Uterus (tissue), 4 donors: Measurements from ENCODE around the gene TIRAP. TPM values are rescaled to one million over a fixed set of nuclear protein-coding genes. Genes with fewer than 3 reads are reported as not detected.

Source experiments
- DNase-seq, 2 donors: peaks; one replicate each; pipeline ENCODE4 v3.0.0-alpha.2; 2019 to 2020
- H3K27ac ChIP-seq, 2 donors: fragments of 200-600 bp; sonication (generic); 1 replicate in 1 of 2; 2 replicates in 1 of 2; pipeline ENCODE4 v1.5.1; 2016 to 2018
- H3K27me3 ChIP-seq, 2 donors: fragments of 200-600 bp; sonication (generic); one replicate each; pipeline ENCODE4 v1.5.1; 2018 to 2019; ENCODE audit warnings: control low read depth in 1 of 2
- H3K36me3 ChIP-seq, 2 donors: fragments of 200-600 bp; sonication (generic); one replicate each; pipeline ENCODE4 v1.5.1; 2019; ENCODE audit warnings: control low read depth in 1 of 2
- H3K4me1 ChIP-seq, 2 donors: fragments of 200-600 bp; sonication (generic); one replicate each; pipeline ENCODE4 v1.5.1; 2018 to 2019; ENCODE audit warnings: control low read depth in 1 of 2
- H3K4me3 ChIP-seq, 2 donors: fragments of 200-600 bp; sonication (generic); 1 replicate in 1 of 2; 2 replicates in 1 of 2; pipeline ENCODE4 v1.5.1; 2018 to 2019; ENCODE audit warnings: mild to moderate bottlenecking in 1 of 2
- H3K9me3 ChIP-seq, 2 donors: fragments of 200-600 bp; sonication (generic); one replicate each; pipeline ENCODE4 v1.5.1; 2019; ENCODE audit warnings: control low read depth in 1 of 2
- POLR2A ChIP-seq, 2 donors: fragments of 450-650 bp; IDR thresholded peaks; one replicate each; pipeline ENCODE4 v1.6.1; 2016; ENCODE audit warnings: antibody characterized with exemption in 2 of 2, mild to moderate bottlenecking in 1 of 2, moderate library complexity in 1 of 2
- intact Hi-C: fragments of 100-400 bp; cut with DNase I; formaldehyde crosslinking; loops from one replicate; pipeline ENCODE4 v1.15.1; 2023; ENCODE audit warnings: low total_unique reads
- total RNA-seq, 4 donors: library from RNA; depleted of rRNA in 3 of 4; stranded (reverse); fragments of >200 nt in 3 of 4; gene quantifications; one replicate each; pipeline versions ENCODE4 v1.1.0 to v1.2.4, GENCODE V29; 2014 to 2023
- TF ChIP-seq, protein P1 (sequence below), 4 experiments: fragments of 200-600 bp in 2 of 4; fragments of 450-650 bp in 2 of 4; sonication (generic) in 2 of 4; IDR thresholded peaks; one replicate each; pipeline ENCODE4 v1.5.1; 2016 to 2019; ENCODE audit warnings: antibody characterized with exemption in 4 of 4, mild to moderate bottlenecking in 2 of 4, moderate library complexity in 1 of 4
- donor health status: DM: yes; HTN: yes; CAD: no.

TIRAP gene
- total RNA-seq, 4 donors from 2014 or later, result 0.88 to 17.7 (median 5.0) TPM

DNA sequence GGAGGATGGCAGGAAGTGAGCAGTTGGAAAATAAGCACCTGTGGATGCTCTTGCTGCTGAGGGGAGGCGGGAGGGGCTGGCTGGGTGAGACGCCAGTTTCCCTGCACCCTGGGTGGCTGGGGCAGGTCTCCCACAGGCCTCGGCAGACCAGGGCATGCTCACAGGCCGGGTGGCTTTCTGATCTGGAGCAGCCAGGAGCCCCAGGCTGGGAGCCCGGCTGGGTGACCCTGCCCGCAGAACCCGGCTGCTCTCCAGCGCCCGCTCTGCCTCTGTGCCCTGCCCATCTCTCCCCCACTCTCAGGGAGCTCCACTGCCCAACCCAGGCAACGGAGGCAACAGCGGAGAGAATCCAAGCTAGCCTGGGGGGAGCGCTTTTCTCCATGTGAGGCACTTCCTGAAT, 45.6 kb downstream of the TIRAP start:
- Histone ChIP-seq H3K27me3 (no peaks in the 10 kb centered on the region), H3K9me3 (no peaks in the 10 kb centered on the region), H3K4me1 (no peaks in the 10 kb centered on the region), H3K4me3 (no peak overlapping the region), H3K36me3 (no peaks in the 10 kb centered on the region), H3K27ac (no peak overlapping the region)
- intact Hi-C loops, result no loop called here
- TF ChIP-seq POLR2A (IDR thresholded peaks at IDR 0.05), result no peak
- TF ChIP-seq, protein P1, sequence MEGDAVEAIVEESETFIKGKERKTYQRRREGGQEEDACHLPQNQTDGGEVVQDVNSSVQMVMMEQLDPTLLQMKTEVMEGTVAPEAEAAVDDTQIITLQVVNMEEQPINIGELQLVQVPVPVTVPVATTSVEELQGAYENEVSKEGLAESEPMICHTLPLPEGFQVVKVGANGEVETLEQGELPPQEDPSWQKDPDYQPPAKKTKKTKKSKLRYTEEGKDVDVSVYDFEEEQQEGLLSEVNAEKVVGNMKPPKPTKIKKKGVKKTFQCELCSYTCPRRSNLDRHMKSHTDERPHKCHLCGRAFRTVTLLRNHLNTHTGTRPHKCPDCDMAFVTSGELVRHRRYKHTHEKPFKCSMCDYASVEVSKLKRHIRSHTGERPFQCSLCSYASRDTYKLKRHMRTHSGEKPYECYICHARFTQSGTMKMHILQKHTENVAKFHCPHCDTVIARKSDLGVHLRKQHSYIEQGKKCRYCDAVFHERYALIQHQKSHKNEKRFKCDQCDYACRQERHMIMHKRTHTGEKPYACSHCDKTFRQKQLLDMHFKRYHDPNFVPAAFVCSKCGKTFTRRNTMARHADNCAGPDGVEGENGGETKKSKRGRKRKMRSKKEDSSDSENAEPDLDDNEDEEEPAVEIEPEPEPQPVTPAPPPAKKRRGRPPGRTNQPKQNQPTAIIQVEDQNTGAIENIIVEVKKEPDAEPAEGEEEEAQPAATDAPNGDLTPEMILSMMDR (IDR thresholded peaks at IDR 0.05), result no peak
- no peak for DNase-seq

DNA sequence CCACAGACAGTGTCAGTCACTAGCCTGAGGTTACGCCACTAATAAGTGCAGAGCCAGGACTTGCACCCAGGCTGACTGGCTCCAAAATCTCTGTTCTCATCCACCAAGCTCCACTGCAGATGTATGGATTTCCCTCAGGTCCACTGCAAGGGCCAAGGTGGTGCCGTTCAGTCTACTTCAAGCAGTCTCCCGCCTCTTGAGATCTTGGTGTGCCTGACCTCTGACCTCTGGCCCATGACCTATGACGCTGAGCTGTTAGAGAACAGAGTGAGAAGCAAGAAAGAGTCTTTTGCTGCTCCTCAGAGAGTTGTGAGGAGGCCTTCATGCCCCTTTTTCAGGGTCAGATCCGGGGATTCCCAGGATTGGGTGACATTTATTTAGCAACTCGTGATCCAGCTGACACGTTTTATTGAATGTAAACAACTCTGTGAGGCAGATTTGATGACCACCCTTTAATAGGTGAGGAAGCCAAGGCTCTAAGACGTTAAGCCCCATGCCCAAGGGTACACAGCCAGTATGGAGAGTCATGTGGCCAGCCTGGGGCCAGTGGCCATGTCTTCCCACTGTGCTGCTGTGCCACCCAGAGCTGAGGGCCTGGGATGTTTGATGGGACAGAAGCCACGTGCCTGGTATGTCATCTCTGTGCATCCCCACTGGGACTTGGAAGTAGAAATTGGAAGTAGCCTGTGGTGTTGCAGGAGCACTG, 46.2 kb downstream of the TIRAP start:
- no peak for DNase-seq
- no peak overlapping the region for H3K27ac ChIP-seq
- H3K27me3 ChIP-seq, result no peaks in the 10 kb centered on the region
- no peaks in the 10 kb centered on the region for H3K9me3 ChIP-seq
- TF ChIP-seq POLR2A (IDR thresholded peaks at IDR 0.05), result no peak
- TF ChIP-seq, protein P1 (IDR thresholded peaks at IDR 0.05), result no peak
- no peaks in the 10 kb centered on the region for H3K36me3 ChIP-seq
- H3K4me1 ChIP-seq, result no peaks in the 10 kb centered on the region
- no peak overlapping the region for H3K4me3 ChIP-seq
- intact Hi-C loops, result no loop called here

DNA sequence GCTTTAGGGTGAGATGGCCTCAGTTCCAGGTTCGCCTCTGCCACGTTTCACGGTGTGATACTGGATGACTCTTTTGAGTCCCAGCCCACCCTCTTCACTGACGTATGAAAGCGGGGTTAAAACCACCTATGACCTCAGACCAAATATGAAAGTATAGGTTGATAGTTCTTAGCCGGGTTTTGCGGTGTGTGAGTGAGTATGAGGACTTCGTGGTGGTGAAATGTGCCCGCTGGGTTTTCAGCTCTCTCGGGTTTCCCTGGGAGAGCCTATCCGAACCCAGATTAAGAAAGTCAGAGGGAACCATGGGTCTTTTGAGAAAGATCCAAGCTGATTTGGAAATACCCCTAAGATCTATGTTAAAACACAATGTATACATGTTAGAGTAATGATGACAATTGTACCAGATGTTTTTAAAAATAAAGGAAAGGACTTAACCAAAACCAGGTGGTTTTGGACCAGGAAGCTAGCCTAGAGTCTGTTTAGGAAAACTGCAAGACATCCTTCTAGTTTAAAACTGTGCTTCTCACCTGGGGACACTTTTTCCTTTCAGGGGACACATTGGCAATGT, 46.8 kb downstream of the TIRAP start:
- H3K27ac ChIP-seq, result no peak overlapping the region
- no peak for DNase-seq
- intact Hi-C loops, result no loop called here
- H3K9me3 ChIP-seq, result no peaks in the 10 kb centered on the region
- no peak for TF ChIP-seq POLR2A (IDR thresholded peaks at IDR 0.05)
- TF ChIP-seq, protein P1 (IDR thresholded peaks at IDR 0.05), result no peak
- H3K4me1 ChIP-seq, result no peaks in the 10 kb centered on the region
- H3K27me3 ChIP-seq, result no peaks in the 10 kb centered on the region
- no peaks in the 10 kb centered on the region for H3K36me3 ChIP-seq
- H3K4me3 ChIP-seq, result no peak overlapping the region

DNA sequence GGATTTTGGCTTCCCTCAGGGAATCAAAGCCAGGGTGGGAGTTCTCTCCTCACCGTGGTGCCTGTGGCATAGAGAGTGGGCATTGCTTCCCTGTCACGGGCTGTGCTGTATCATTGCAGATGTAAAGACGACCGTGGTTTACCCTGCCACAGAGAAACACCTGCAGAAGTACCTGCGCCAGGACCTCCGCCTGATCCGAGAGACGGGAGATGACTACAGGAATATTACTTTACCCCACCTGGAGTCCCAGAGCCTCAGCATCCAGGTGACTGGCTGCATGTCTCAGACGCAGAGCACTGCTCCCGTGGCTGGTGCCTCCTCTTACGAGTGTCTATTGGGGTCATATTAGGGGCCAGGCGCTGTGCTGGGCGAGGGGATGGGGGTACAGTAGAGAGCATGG, 48.4 kb downstream of the TIRAP start:
- Histone ChIP-seq H3K4me1 (no peaks in the 10 kb centered on the region), H3K27ac (no peak overlapping the region), H3K9me3 (no peaks in the 10 kb centered on the region), H3K4me3 (no peak overlapping the region), H3K27me3 (no peaks in the 10 kb centered on the region), H3K36me3 (no peaks in the 10 kb centered on the region)
- TF ChIP-seq, protein P1 (IDR thresholded peaks at IDR 0.05), result no peak
- no peak for TF ChIP-seq POLR2A (IDR thresholded peaks at IDR 0.05)
- intact Hi-C loops, result no loop called here
- DNase-seq, result no peak

DNA sequence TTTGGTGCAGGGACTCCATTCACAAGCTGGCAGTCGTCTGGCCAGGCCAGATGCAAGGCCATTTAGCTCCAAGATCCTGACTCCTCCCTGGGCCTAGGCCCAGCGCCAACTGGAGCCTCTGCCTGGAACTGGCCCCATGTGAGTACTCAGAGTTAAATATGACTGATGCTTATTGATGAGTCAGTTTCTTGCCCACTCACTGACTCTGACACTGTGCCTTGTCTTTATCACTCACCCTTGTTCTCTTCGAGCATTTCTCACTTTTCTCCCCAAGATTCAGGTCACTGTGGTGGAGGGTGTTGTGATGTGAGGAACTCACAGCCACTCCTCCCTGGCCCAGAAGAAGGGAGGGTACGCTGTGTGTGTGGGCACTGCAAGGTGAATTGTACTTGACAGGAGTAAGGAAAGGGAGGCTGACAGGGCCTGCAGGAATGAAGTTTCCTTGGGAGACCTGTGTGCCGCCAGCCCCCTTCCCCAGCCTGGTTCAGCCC, 49.4 kb downstream of the TIRAP start:
- Histone ChIP-seq H3K4me3 (no peak overlapping the region), H3K27me3 (no peaks in the 10 kb centered on the region), H3K9me3 (no peaks in the 10 kb centered on the region), H3K4me1 (no peaks in the 10 kb centered on the region), H3K27ac (peak overlapping the region in 1 of 2 donors; percentile 56), H3K36me3 (no peaks in the 10 kb centered on the region)
- TF ChIP-seq, protein P1 (IDR thresholded peaks at IDR 0.05), result no peak
- TF ChIP-seq POLR2A (IDR thresholded peaks at IDR 0.05), result no peak
- DNase-seq, result peak; percentile 52 to 79
- intact Hi-C loops, result no loop called here
